NCI-H1417 (cell line): ENCODE results near the gene DPEP3.

Experiments used
- DNase-seq, 3 experiments: peaks; one replicate each; lab custom pipeline; 2025; lab: John Stamatoyannopoulos, UW

DPEP3 gene

GRCh38 chr16:67966549-67967182 lies 13.6 kb downstream of the DPEP3 start:
- no peak for DNase-seq

GRCh38 chr16:67965668-67966548 lies 14.4 kb downstream of the DPEP3 start:
- DNase-seq, result peak in 1 of 3 experiments; percentile 26

- peak in 2 of 3 experiments; percentile 13 to 51 for DNase-seq
These were observed 15.7 kb downstream of the DPEP3 start for GRCh38 chr16:67964477-67965131.

- DNase-seq, result peak in 1 of 3 experiments; percentile 20
These were observed 16.5 kb downstream of the DPEP3 start for GRCh38 chr16:67963662-67964321.

GRCh38 chr16:67963292-67963661 lies 17.0 kb downstream of the DPEP3 start:
- no peak for DNase-seq

- DNase-seq, result no peak
These were observed 18.2 kb downstream of the DPEP3 start for GRCh38 chr16:67962135-67962534.

GRCh38 chr16:67961551-67961957 lies 18.7 kb downstream of the DPEP3 start:
- peak; percentile 88 to 98 (median 95) for DNase-seq

GRCh38 chr16:67959536-67960329 lies 20.6 kb downstream of the DPEP3 start:
- no peak for DNase-seq

GRCh38 chr16:67957622-67958021 lies 22.7 kb downstream of the DPEP3 start:
- no peak for DNase-seq

- no peak for DNase-seq
These were observed 25.7 kb downstream of the DPEP3 start for GRCh38 chr16:67954421-67955196.

- DNase-seq, result peak in 1 of 3 experiments; percentile 24
These were observed 26.5 kb downstream of the DPEP3 start for GRCh38 chr16:67953641-67954375.

- no peak for DNase-seq
These were observed 28.8 kb downstream of the DPEP3 start for GRCh38 chr16:67951485-67951884.

GRCh38 chr16:67950335-67950843 lies 29.9 kb downstream of the DPEP3 start:
- DNase-seq, result no peak

- no peak for DNase-seq
These were observed 30.7 kb downstream of the DPEP3 start for GRCh38 chr16:67949645-67950044.

- DNase-seq, result no peak
These were observed 32.3 kb downstream of the DPEP3 start for GRCh38 chr16:67948015-67948414.

GRCh38 chr16:67946966-67947558 lies 33.2 kb downstream of the DPEP3 start:
- DNase-seq, result no peak

- no peak for DNase-seq
These were observed 34.1 kb downstream of the DPEP3 start for GRCh38 chr16:67946128-67946569.

- no peak for DNase-seq
These were observed 34.8 kb downstream of the DPEP3 start for GRCh38 chr16:67945392-67945933.
